AG09309 (cell line): Measurements from ENCODE around the gene ACAN.

Source experiments
- DNase-seq: peaks from one replicate; pipeline ENCODE4 v3.0.0-alpha.2; 2010; ENCODE audit warnings: low read depth
- H3K4me3 ChIP-seq: 2 replicates; pipeline ENCODE4 v1.5.1; 2011; ENCODE audit warnings: mild to moderate bottlenecking, low read depth, low read length, moderate library complexity; ENCODE audit not compliant: control insufficient read depth
- TF ChIP-seq, protein P1 (sequence below): IDR thresholded peaks from 2 replicates; pipeline ENCODE4 v1.5.1; 2011; ENCODE audit warnings: mild to moderate bottlenecking, low read depth, low read length, inconsistent platforms; ENCODE audit not compliant: insufficient read depth, control insufficient read depth; ENCODE audit errors: missing control alignments

The ACAN gene

DNA sequence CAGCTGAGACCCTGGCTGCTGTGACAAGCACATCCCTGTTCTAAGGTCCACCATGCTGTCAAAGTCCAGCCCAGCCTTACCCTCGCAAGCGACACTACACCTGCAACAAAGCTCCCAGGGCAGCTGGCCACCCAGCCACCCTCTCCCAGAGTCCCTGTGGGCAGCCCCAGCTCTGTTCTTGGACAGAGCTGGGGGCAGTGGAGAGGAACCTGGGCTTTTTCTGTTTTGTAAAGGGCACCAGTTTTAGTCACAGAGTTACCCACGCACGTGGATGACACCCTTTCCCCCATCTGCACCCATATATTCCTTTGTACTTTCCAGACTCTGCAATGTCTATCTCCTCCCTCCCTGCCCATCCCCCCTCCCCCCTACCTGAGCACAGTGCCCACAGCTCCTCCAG, 38.9 kb downstream of the ACAN start:
- H3K4me3 ChIP-seq: no peak overlapping the region
- DNase-seq: no peak
- TF ChIP-seq, protein P1, sequence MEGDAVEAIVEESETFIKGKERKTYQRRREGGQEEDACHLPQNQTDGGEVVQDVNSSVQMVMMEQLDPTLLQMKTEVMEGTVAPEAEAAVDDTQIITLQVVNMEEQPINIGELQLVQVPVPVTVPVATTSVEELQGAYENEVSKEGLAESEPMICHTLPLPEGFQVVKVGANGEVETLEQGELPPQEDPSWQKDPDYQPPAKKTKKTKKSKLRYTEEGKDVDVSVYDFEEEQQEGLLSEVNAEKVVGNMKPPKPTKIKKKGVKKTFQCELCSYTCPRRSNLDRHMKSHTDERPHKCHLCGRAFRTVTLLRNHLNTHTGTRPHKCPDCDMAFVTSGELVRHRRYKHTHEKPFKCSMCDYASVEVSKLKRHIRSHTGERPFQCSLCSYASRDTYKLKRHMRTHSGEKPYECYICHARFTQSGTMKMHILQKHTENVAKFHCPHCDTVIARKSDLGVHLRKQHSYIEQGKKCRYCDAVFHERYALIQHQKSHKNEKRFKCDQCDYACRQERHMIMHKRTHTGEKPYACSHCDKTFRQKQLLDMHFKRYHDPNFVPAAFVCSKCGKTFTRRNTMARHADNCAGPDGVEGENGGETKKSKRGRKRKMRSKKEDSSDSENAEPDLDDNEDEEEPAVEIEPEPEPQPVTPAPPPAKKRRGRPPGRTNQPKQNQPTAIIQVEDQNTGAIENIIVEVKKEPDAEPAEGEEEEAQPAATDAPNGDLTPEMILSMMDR: no peak

DNA sequence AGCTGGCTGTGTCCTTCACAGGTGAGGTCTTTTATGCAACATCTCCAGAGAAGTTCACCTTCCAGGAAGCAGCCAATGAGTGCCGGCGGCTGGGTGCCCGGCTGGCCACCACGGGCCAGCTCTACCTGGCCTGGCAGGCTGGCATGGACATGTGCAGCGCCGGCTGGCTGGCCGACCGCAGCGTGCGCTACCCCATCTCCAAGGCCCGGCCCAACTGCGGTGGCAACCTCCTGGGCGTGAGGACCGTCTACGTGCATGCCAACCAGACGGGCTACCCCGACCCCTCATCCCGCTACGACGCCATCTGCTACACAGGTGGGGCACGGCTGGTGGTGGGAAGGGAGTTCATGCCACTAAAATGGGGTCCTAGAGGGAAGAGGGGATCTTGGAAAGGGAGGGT, 40.1 kb downstream of the ACAN start:
- no peak overlapping the region for H3K4me3 ChIP-seq
- DNase-seq: no peak
- TF ChIP-seq, protein P1: no peak

DNA sequence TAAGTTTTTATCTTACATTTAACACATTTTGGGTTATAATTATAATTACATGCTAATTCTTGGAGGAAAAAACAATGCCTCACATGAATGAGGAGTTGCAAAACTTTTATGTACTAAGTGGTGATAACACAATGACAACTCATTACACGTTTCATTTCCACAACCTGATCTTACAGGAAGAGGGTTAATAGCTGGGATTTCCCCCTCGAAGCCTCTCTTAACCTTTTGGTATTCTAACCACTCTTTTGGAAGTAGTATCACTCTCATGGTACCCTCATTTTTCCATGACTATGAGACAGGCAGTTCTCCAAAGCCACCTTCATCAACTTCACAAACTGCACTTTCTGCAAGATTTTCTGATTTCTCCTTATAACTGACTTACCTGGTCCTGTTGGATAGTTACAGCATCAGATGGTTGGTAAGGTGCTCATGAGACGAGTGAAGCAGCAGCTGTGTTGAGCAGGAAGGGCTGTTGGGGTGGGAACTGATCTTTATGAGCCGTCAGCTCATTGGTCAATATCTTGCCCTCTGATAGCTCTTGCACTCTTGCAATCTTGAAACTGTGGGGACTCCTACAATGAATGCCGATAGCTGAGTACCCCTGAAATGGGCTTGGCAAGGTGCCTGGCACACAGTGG, 41.6 kb downstream of the ACAN start:
- no peak overlapping the region for H3K4me3 ChIP-seq
- DNase-seq: no peak
- TF ChIP-seq, protein P1: no peak

DNA sequence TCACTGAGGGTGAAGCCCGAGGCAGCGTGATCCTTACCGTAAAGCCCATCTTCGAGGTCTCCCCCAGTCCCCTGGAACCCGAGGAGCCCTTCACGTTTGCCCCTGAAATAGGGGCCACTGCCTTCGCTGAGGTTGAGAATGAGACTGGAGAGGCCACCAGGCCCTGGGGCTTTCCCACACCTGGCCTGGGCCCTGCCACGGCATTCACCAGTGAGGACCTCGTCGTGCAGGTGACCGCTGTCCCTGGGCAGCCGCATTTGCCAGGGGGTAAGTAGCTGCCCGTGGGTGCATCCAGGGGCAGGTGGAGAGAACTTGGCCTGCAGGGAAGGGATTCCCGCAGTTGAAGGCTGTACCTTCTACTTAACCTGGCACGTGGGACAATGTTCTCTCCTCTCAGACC, 42.4 kb downstream of the ACAN start:
- TF ChIP-seq, protein P1: no peak
- no peak overlapping the region for H3K4me3 ChIP-seq
- no peak for DNase-seq

DNA sequence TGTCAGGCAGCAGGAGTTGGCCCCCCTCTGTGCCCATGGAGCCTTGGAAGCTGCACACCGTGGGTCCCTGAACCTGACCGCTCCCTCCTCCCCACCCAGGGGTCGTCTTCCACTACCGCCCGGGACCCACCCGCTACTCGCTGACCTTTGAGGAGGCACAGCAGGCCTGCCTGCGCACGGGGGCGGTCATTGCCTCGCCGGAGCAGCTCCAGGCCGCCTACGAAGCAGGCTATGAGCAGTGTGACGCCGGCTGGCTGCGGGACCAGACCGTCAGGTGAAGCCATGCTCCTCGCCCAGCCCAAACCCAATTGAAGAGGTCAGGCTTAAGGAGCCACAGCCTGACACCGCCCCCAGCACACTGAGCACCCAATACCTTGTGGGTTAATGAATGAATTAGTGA, 43.9 kb downstream of the ACAN start:
- TF ChIP-seq, protein P1: no peak
- H3K4me3 ChIP-seq: no peak overlapping the region
- DNase-seq: no peak

DNA sequence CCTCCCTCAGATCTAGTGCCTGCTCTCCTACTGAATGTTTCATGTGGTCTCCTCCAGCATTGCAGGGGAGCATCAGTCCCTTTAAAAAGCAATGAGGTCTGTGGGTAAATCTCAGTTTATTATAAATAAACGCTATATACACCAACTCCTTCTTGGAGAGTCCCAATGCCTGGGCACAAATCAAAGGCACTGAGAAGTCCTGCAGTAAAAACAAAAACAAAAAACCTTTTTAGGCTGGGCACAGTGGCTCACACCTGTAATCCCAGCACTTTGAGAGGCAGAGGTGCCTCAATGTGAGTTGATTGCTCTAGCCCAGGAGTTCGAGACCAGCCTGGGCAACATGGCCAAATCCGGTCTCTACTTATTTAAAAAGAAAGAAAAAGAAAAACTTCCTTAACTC, 45.0 kb downstream of the ACAN start:
- TF ChIP-seq, protein P1: no peak
- DNase-seq: no peak

More for the DNA sequence above, 45.0 kb downstream of the ACAN start:
- H3K4me3 ChIP-seq: no peak overlapping the region
